Activated CD4-positive, alpha-beta T cell treated with anti-CD3 and anti-CD28 coated beads, Interleukin-2, amount 50 U/mL, for 16 hours (primary cell): ENCODE results near the gene MAD1L1.
"Not testable (repeated sequence)": the region's sequence is repeated elsewhere in the genome, so short reads cannot be mapped to it uniquely, and the experiment has no call there.

Experiments
- DNase-seq: peaks from one replicate; pipeline ENCODE4 v3.0.0-alpha.2; 2020

Gene MAD1L1

GRCh38 chr7:1930381-1931065 is 302.2 kb downstream of the MAD1L1 start:
- DNase-seq, result no peak

GRCh38 chr7:1929349-1929925 is 303.3 kb downstream of the MAD1L1 start:
- DNase-seq, result not testable (repeated sequence)

GRCh38 chr7:1928645-1929348 is 303.9 kb downstream of the MAD1L1 start:
- no peak for DNase-seq

GRCh38 chr7:1927937-1928644 is 304.7 kb downstream of the MAD1L1 start:
- no peak for DNase-seq

GRCh38 chr7:1926908-1927306 is 305.8 kb downstream of the MAD1L1 start:
- DNase-seq, result no peak

- DNase-seq, result peak; percentile 58
Observed at GRCh38 chr7:1925973-1926907, 306.5 kb downstream of the MAD1L1 start.

- no peak for DNase-seq
Observed at GRCh38 chr7:1925349-1925748, 307.4 kb downstream of the MAD1L1 start.

GRCh38 chr7:1924258-1924817 is 308.4 kb downstream of the MAD1L1 start:
- DNase-seq, result no peak

- no peak for DNase-seq
Observed at GRCh38 chr7:1923409-1924257, 309.1 kb downstream of the MAD1L1 start.

GRCh38 chr7:1922870-1923236 is 309.9 kb downstream of the MAD1L1 start:
- no peak for DNase-seq

GRCh38 chr7:1922071-1922869 is 310.5 kb downstream of the MAD1L1 start:
- peak; percentile 52 for DNase-seq

GRCh38 chr7:1920881-1921280 is 311.9 kb downstream of the MAD1L1 start:
- DNase-seq, result no peak

GRCh38 chr7:1920266-1920681 is 312.5 kb downstream of the MAD1L1 start:
- DNase-seq, result peak; percentile 29

GRCh38 chr7:1919539-1920265 is 313.0 kb downstream of the MAD1L1 start:
- DNase-seq, result no peak

- no peak for DNase-seq
Observed at GRCh38 chr7:1918881-1919525, 313.7 kb downstream of the MAD1L1 start.

GRCh38 chr7:1918063-1918645 is 314.6 kb downstream of the MAD1L1 start:
- no peak for DNase-seq

GRCh38 chr7:1917221-1918062 is 315.3 kb downstream of the MAD1L1 start:
- DNase-seq, result no peak

GRCh38 chr7:1916601-1916970 is 316.2 kb downstream of the MAD1L1 start:
- DNase-seq, result no peak
